GM11168 (cell line): Measurements from ENCODE around the gene ADIG.

Experiments
- in situ Hi-C: fragments of 300-500 bp; cut with MboI; formaldehyde crosslinking; loops from one replicate; pipeline ENCODE4 v1.12.0; 2022; ENCODE audit warnings: low sequenced_read_pairs; ENCODE audit not compliant: unreplicated experiment

Gene ADIG

DNA sequence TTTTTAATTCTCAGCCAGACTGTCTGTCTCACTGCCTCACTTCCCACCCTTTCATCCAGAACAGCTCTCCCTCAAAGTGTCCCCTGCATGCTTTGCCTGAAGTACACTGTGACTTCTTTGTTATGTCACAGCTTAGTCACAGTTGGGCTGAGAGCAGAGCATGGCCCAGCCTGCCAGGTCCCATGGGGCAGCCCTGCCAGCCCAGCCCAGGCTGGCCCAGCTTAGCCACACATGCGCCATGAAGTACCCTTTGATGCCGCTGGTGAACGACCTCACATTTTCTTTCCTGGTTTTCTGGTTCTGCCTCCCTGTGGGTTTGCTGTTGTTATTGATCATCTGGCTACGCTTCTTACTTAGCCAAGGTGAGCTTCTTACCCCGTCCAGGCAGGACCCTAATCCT lies at the start of gene ADIG:
ADIG (plus strand) TSS at position 185 of the 400 bp plus-strand sequence; CDS start at position 239, 54 bp downstream.
- in situ Hi-C loops = no loop called here

- in situ Hi-C loops = no loop called here
These were observed 46.2 kb upstream of the ADIG start for GRCh38 chr20:38534756-38535155.

DNA sequence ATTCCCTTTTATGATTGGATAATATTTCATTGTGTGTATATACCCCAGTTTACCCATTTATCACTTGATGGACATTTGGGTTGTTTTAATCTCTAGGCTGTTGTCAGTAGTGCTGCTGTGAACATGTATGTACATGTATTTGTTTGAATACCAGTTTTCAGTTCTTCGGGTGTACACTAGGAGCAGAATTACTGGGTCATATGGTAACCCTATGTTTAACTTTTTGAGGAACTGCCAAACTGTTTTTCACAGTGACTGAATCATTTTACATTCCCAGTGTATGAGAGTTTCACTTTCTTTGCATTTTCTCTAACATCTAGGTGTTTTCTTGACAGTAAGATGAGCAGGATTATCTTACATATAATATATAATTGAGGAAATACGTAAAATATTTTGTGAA lies 44.7 kb upstream of the ADIG start:
- in situ Hi-C loops = no loop called here

GRCh38 chr20:38537176-38537575 lies 43.8 kb upstream of the ADIG start:
- in situ Hi-C loops = no loop called here

DNA sequence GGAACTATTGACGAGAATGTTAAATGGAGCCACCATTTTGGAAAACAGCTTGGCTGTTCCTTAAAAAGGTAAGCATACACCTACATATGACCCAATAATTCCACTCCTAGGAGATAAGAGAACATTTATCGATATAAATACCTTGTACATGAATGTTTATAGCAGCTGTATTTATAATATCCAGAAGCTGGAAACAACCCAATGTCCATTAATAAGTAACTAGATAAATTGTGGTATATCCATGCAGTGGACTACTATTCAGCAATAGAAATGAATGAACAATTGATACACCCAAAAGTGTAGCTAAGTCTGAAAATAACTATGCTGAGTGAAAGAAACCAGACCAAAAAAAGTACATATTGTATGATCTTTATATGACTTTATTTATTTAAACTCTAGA lies 42.2 kb upstream of the ADIG start:
- in situ Hi-C loops = no loop called here

DNA sequence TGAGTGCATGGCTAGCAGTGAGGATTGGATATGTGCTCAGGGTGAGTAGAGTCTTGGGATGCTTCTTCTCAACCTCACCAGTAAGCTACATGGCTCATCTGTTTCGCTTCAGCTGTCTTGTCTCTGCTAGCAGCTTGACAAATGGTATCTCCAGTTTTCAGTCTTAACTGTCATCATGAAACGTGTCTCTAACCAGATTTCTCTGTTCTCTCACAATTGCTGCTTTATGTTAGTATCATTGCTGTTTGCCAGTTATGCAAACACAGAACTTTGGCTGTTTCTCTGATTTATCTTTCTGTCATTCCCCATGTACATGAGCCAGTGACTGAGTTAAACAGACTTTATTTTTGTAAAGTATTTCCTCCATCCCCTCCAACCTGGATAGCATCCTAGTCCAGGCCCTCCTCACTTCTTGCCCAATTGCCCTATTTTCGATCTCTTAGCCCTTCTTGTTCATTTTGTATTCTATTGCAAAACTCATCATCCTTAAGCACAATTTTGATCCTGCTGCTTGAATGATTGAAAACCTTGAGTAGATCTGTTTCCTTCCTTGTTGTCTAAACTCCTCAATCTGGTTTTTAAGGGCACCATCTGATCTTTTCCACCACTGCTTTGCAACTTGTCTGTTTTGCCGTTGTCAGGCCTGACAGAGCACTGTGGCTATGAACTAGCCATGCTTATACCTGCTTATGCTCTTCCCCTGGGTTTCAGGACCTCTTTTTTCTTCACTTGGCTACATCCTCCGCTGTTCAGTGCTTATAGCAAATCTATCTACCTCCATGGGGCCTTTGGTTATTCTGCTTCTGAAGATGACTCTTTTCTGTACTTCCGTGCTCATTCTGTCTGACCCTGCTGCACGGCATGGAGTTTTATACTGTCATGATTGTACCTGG lies 37.7 kb upstream of the ADIG start:
- in situ Hi-C loops = no loop called here

DNA sequence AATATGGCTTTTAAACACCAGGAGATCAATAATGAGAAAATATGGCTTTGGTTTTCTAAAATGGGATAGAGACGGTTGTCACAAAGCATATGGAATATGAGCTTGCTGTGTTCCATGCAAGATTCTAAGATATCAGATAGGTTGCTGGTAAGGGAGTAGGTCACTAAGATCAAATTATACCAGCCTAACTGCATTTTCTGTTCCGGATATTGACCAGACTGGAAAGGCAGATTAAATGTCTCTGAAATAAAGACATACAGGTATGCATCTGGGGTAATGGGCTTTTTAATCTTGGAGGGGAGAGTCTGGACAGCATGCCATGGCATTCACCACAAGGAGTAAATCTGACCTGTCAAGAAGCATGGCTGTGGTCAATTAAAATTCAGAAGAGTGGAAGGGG lies 35.2 kb upstream of the ADIG start:
- in situ Hi-C loops = no loop called here

GRCh38 chr20:38547288-38548085 lies 33.5 kb upstream of the ADIG start:
- in situ Hi-C loops = no loop called here

DNA sequence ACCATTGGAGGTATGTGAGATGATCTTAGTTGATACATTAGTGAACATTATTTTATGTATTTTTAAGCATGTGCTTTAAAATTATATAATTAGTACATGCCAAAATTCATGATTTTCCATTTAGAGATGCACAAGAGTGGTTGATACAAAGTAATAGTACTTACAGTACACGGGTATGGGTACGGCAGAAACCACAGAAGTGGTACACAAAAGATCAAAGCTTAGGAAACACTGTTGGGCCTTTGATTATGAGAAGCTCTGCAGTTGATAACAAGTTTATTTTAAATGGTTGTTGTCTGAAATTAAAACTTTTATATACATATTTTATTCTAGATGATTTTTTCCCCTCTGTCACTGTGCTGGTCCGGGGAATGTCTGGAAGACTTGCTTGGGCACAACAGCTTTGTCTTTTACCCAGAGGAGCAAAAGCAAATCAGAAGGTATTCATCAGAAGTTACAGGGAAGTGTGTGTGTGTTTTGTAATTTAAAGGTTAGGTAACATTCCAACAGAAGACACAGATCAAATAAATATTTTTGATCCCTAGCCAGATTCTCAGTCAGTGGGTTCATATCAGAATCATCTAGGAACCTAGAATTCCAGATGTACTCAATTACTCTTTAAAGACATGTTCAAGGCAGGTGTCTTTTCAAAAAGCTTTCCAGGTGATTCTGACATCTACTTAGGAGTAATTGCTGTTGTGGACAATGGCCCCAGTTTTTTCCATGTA lies 32.5 kb upstream of the ADIG start:
- in situ Hi-C loops = no loop called here

DNA sequence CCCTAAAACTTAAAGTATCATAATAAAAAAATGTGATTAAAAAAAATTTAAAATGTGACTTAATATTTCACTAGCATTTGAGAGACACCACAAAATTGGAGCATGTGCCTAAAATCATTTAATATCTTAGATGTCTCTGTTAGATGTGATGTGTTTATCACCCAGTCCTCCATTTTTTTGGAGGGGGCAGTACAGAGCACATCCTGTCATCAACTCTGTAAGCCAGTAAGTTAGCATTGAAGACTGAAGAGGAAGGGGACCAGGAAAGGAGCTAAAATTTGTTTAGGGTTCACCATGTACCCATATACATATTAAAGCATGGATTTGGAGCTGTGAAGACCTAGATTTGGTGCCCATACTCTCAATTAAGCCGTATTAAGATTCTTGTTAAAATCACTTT lies 30.7 kb upstream of the ADIG start:
- in situ Hi-C loops = no loop called here

GRCh38 chr20:38551056-38551626 lies 29.9 kb upstream of the ADIG start:
- in situ Hi-C loops = no loop called here

DNA sequence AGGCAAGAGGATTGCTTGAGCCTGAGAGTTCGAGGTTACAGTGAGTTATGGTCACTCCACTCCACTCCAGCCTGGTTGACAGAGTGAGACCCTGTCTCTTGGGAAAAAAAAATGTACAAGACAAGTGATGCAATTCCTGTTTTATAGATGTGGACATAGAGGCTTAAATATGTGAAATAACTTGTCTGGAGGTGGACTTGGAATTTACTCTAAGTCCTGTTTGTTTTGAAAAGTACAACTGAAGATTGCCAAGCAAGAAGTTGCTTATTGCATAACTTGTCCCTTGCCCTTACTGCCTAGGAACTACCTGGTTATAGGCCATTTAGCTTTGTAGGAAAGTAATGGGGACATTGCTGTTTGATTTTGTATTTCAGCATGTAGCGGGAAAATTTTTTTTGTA lies 26.0 kb upstream of the ADIG start:
- in situ Hi-C loops = no loop called here

DNA sequence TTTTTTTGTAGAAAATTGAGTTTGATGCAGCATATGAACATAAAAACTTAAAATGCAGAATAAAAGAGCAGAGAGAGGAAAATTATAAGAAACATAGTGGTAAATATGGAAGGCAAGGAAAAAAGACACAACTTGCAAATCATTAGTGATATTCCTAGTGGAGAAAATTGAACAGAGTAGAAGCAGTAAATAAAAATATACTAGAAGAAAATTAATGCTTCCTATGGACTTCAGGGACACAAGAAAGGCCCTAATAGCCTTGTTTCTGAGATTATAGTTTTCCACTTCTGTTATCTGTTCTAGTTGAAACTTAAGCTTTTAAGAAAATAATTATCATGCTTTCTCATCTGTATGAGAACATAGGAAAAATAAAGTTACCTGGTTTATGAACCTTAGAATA lies 25.6 kb upstream of the ADIG start:
- in situ Hi-C loops = no loop called here

DNA sequence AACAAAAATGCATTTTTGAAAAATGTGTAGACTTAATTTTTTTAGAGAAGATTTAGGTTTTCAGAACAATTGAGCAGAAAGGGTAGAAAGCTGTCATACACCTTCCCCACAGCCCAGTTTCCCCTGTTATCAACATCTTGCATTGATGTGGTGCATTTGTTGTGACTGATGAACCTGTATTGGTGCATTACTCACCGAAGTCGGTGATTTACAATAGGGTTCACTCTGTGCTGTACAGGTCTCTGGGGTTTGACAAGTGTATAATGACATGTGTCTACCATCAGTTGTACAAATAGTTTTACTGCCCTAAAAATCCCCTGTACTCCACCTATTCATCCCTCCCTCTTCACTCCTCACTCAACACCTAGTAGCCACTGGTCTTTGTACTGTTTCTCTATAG lies 23.8 kb upstream of the ADIG start:
- in situ Hi-C loops = no loop called here

GRCh38 chr20:38558596-38559360 lies 22.2 kb upstream of the ADIG start:
- in situ Hi-C loops = no loop called here

DNA sequence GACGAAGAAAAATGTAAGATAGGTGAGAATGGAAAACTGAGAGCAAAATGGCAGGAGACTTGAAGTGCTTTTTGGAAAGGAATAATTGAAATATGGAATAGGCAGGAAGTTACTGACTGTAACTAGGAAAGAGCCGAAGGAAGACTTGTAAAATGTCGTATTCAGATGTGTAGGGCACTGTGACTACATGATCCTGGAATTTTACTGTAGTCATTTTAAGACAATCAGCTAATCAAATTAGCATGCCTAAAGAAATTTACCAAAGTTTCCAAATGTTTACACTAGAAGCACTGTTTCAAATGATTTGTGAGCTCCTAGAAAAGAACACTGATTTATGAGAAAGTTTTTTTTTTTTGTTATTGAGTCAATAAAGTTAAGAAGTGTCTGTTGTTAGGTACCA lies 21.2 kb upstream of the ADIG start:
- in situ Hi-C loops = no loop called here

GRCh38 chr20:38563802-38564431 lies 17.1 kb upstream of the ADIG start:
- in situ Hi-C loops = no loop called here

DNA sequence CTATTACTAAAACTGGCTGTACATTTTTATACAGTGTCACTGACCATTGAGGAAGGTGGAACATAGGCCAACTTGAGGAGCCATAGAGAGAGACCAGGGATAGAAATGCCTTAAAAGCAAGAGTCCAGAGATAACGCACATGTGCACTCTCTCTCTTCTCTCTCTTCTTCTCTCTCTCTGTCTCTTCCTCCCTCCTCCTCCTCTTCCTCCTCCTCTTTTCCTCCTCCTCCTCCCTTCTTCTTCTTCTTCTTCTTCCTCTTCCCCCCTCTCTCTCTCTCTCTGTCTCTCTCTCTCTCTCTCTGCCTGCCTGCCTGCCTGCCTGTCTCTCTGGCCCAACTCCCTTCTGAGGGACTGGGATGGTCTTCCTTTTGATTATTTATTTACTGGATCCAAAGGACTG lies 16.3 kb upstream of the ADIG start:
- in situ Hi-C loops = no loop called here

DNA sequence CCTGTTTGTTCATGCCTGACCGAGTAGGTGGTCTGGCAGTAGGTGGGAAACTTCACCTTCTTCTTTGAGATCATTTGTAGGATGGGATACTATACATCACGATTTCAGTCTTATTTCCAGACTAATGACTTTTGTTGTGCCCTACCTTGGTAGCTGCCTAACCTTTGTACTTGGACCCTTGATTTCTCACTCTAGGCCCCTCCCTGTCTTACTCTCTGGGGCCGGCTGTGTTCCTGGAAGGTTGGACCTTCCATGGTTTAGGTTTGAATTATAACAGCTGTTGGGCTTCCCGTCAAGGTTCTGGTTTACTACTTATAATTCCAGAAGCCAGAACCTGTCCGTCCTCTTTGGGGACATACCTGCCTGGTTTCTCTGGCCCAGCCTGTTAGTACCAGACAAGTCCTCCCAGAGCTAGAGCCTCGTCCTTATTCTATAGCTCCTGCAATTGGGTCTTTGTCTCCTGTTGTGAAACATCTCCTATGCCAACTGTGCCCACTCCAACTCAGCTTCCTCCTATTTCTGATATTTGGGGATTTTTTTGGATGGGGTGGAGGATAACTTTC lies 14.9 kb upstream of the ADIG start:
- in situ Hi-C loops = no loop called here
